Testis (tissue), 2 donors: ENCODE results near the gene FGF5.

ENCODE experiments used
- CTCF ChIP-seq, 3 experiments: fragments of 450-650 bp in 2 of 3; fragments of 200-600 bp in 1 of 3; sonication (generic) in 1 of 3; IDR thresholded peaks; one replicate each; pipeline ENCODE4 v1.5.1; 2016 to 2019; ENCODE audit warnings: antibody characterized with exemption in 3 of 3, mild to moderate bottlenecking in 2 of 3, moderate library complexity in 1 of 3
- POLR2A ChIP-seq: fragments of 450-650 bp; IDR thresholded peaks from one replicate; pipeline ENCODE4 v1.6.1; 2017; ENCODE audit warnings: antibody characterized with exemption, mild to moderate bottlenecking, moderate library complexity

GRCh38 chr4:80313627-80314026, 47.2 kb downstream of the FGF5 start:
- TF ChIP-seq POLR2A (no peak), CTCF (IDR thresholded peaks at IDR 0.05) (no peak)
